Activated CD8-positive, alpha-beta memory T cell treated with anti-CD3 and anti-CD28 coated beads for 4 hours (primary cell): Measurements from ENCODE around the gene SPATA32.

ENCODE experiments used
- DNase-seq, 2 donors: peaks; one replicate each; pipeline ENCODE4 v3.0.0-alpha.2; 2020; ENCODE audit warnings: low read depth in 2 of 2

Gene SPATA32

GRCh38 chr17:45246861-45247428 is 14.9 kb downstream of the SPATA32 start:
- DNase-seq: no peak

GRCh38 chr17:45246338-45246737 is 15.6 kb downstream of the SPATA32 start:
- DNase-seq: no peak

- DNase-seq: no peak
These were observed 16.9 kb downstream of the SPATA32 start for GRCh38 chr17:45244725-45245656.

GRCh38 chr17:45243750-45244149 is 18.1 kb downstream of the SPATA32 start:
- DNase-seq: no peak

GRCh38 chr17:45242029-45242414 is 19.9 kb downstream of the SPATA32 start:
- DNase-seq: no peak

- DNase-seq: no peak
These were observed 20.4 kb downstream of the SPATA32 start for GRCh38 chr17:45241328-45242028.

GRCh38 chr17:45240905-45241327 is 21.0 kb downstream of the SPATA32 start:
- DNase-seq: no peak

- no peak for DNase-seq
These were observed 23.6 kb downstream of the SPATA32 start for GRCh38 chr17:45238155-45238774.

- no peak for DNase-seq
These were observed 24.2 kb downstream of the SPATA32 start for GRCh38 chr17:45237686-45238085.

GRCh38 chr17:45236282-45236606 is 25.6 kb downstream of the SPATA32 start:
- no peak for DNase-seq

GRCh38 chr17:45235416-45236281 is 26.2 kb downstream of the SPATA32 start:
- DNase-seq: peak; percentile 55 to 70

GRCh38 chr17:45234641-45235415 is 27.1 kb downstream of the SPATA32 start:
- DNase-seq: no peak

GRCh38 chr17:45233423-45233924 is 28.4 kb downstream of the SPATA32 start:
- DNase-seq: no peak

- DNase-seq: no peak
These were observed 29.1 kb downstream of the SPATA32 start for GRCh38 chr17:45232514-45233422.

- DNase-seq: no peak
These were observed 30.3 kb downstream of the SPATA32 start for GRCh38 chr17:45231481-45232116.

- no peak for DNase-seq
These were observed 31.0 kb downstream of the SPATA32 start for GRCh38 chr17:45230787-45231480.

- DNase-seq: no peak
These were observed 31.5 kb downstream of the SPATA32 start for GRCh38 chr17:45230410-45230786.
